Breast epithelium (tissue), 3 donors: Measurements from ENCODE around the gene CDKN1A.

Experiments used
- POLR2A ChIP-seq: fragments of 450-650 bp; IDR thresholded peaks from one replicate; pipeline ENCODE4 v1.6.1; 2016; ENCODE audit warnings: antibody characterized with exemption, mild to moderate bottlenecking, moderate library complexity
- POLR2AphosphoS5 ChIP-seq, 3 donors: sonication (generic); formaldehyde crosslinking; IDR thresholded peaks; one replicate each; pipeline ENCODE4 v1.6.1; 2017; ENCODE audit warnings: antibody characterized with exemption in 3 of 3
- TF ChIP-seq, protein P1 (sequence below), 3 donors: fragments of 450-650 bp; IDR thresholded peaks; one replicate each; pipeline ENCODE4 v1.5.1; 2016 to 2017; ENCODE audit warnings: antibody characterized with exemption in 3 of 3, mild to moderate bottlenecking in 3 of 3, moderate library complexity in 3 of 3

DNA sequence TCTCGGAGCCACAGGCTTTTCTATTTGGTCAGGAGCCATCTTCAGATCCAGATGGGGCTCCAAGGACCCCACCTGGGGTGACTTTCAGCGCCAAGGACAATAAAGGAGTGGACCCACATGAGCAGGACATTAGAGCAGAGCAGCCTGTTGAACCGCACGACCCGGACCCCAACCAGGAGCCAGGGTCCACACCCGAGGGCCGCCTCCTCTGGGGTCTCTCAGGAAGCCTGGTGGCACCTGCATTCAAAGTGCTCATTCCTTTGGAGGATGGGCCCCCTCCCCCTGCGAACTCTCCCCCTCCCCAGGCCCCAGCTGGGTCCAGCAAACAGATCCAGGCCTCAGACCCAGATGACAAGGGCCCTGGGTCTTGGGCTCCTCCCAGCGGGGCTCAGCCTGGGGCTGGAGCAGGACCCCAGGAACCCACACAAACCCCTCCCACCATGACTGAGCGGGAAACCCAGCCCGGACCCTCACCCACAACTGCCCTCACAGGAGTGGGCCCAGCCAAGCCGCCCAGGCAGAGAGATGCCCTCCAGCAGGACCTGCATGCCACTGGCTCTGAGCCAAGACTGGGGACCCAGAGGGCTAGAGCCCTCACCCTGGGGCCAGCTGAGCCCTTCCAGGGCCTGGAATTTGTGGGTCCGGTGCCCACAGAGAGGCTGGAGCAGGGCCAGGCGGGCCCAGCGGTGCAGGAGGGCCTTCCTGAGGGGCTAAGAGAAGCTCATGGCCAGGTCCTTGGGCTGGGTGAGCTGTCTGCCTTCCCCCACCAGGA lies 43.0 kb downstream of the CDKN1A start:
- TF ChIP-seq, protein P1, sequence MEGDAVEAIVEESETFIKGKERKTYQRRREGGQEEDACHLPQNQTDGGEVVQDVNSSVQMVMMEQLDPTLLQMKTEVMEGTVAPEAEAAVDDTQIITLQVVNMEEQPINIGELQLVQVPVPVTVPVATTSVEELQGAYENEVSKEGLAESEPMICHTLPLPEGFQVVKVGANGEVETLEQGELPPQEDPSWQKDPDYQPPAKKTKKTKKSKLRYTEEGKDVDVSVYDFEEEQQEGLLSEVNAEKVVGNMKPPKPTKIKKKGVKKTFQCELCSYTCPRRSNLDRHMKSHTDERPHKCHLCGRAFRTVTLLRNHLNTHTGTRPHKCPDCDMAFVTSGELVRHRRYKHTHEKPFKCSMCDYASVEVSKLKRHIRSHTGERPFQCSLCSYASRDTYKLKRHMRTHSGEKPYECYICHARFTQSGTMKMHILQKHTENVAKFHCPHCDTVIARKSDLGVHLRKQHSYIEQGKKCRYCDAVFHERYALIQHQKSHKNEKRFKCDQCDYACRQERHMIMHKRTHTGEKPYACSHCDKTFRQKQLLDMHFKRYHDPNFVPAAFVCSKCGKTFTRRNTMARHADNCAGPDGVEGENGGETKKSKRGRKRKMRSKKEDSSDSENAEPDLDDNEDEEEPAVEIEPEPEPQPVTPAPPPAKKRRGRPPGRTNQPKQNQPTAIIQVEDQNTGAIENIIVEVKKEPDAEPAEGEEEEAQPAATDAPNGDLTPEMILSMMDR (IDR thresholded peaks at IDR 0.05) = no peak
- TF ChIP-seq POLR2A (no peak), POLR2AphosphoS5 (IDR thresholded peaks at IDR 0.05) (no peak)
